ENCODE measurements around the gene FKBP1A. TPM values are rescaled to one million over a fixed set of nuclear protein-coding genes. Genes with fewer than 3 reads are reported as not detected.

FKBP1A gene
- total RNA-seq, 1 donor from 2014 or later, result 291 TPM

- DNase-seq (no peak), ATAC-seq (peak; percentile 63 to 65)
- intact Hi-C loops (cut with DNase I), result no loop called here
- Histone ChIP-seq H3K27ac (no peak overlapping the region), H3K4me1 (peaks cover 98% of the 10 kb centered on the region), H3K27me3 (ENCODE audit: low read depth) (no peaks in the 10 kb centered on the region), H3K36me3 (peaks cover 19% of the 10 kb centered on the region), H3K4me3 (no peak overlapping the region), H3K9me3 (no peaks in the 10 kb centered on the region)
- no peak for TF ChIP-seq CTCF (IDR thresholded peaks at IDR 0.05)
Observed at GRCh38 chr20:1383623-1384404, 9.0 kb downstream of the FKBP1A start.

GRCh38 chr20:1382670-1383069, 10.2 kb downstream of the FKBP1A start:
- intact Hi-C loops (cut with DNase I), result no loop called here
- TF ChIP-seq CTCF (IDR thresholded peaks at IDR 0.05), result no peak
- peak in 1 of 2 donors; percentile 25 for ATAC-seq

GRCh38 chr20:1381753-1382591, 10.9 kb downstream of the FKBP1A start:
- intact Hi-C loops (cut with DNase I), result no loop called here

More at GRCh38 chr20:1382670-1383069, 10.2 kb downstream of the FKBP1A start:
- Histone ChIP-seq H3K4me3 (no peak overlapping the region), H3K27ac (peak overlapping the region; percentile 37), H3K9me3 (no peaks in the 10 kb centered on the region), H3K36me3 (peaks cover 19% of the 10 kb centered on the region), H3K4me1 (peaks cover 98% of the 10 kb centered on the region), H3K27me3 (ENCODE audit: low read depth) (no peaks in the 10 kb centered on the region)
- no peak for DNase-seq

GRCh38 chr20:1378735-1379125, 14.1 kb downstream of the FKBP1A start:
- Histone ChIP-seq H3K36me3 (peaks cover 27% of the 10 kb centered on the region), H3K27me3 (ENCODE audit: low read depth) (no peaks in the 10 kb centered on the region), H3K4me3 (no peak overlapping the region), H3K4me1 (peaks cover 100% of the 10 kb centered on the region), H3K27ac (peak overlapping the region; percentile 21), H3K9me3 (no peaks in the 10 kb centered on the region)
- intact Hi-C loops (cut with DNase I), result no loop called here
- no peak for DNase-seq
- no peak for TF ChIP-seq CTCF (IDR thresholded peaks at IDR 0.05)
- ATAC-seq, result no peak

More at GRCh38 chr20:1381753-1382591, 10.9 kb downstream of the FKBP1A start:
- H3K4me1 ChIP-seq, result peaks cover 98% of the 10 kb centered on the region
- ATAC-seq (peak in 1 of 2 donors; percentile 53), DNase-seq (no peak)
- H3K9me3 ChIP-seq, result no peaks in the 10 kb centered on the region
- H3K27me3 ChIP-seq (ENCODE audit: low read depth), result no peaks in the 10 kb centered on the region
- H3K36me3 ChIP-seq, result peaks cover 19% of the 10 kb centered on the region
- H3K27ac ChIP-seq, result peak overlapping the region; percentile 37
- no peak for TF ChIP-seq CTCF (IDR thresholded peaks at IDR 0.05)
- no peak overlapping the region for H3K4me3 ChIP-seq

GRCh38 chr20:1377984-1378734, 14.7 kb downstream of the FKBP1A start:
- Histone ChIP-seq H3K27ac (peak overlapping the region; percentile 34), H3K4me1 (peaks cover 100% of the 10 kb centered on the region), H3K27me3 (ENCODE audit: low read depth) (no peaks in the 10 kb centered on the region), H3K9me3 (no peaks in the 10 kb centered on the region), H3K36me3 (peaks cover 33% of the 10 kb centered on the region), H3K4me3 (no peak overlapping the region)
- no peak for ATAC-seq
- TF ChIP-seq CTCF (IDR thresholded peaks at IDR 0.05), result no peak
- DNase-seq, result no peak
- intact Hi-C loops (cut with DNase I), result no loop called here
